Adrenal gland (tissue), 5 donors: ENCODE measurements around the gene KCNA2.

Source experiments
- POLR2A ChIP-seq, 2 donors: fragments of 450-650 bp; IDR thresholded peaks; one replicate each; pipeline ENCODE4 v1.6.1; 2017; ENCODE audit warnings: antibody characterized with exemption in 2 of 2, mild to moderate bottlenecking in 2 of 2, moderate library complexity in 1 of 2
- TF ChIP-seq, protein P1 (sequence below), 6 experiments: fragments of 450-650 bp in 4 of 6; fragments of 200-600 bp in 2 of 6; sonication (generic) in 1 of 6; IDR thresholded peaks; 1 replicate in 5 of 6; 2 replicates in 1 of 6; pipeline versions ENCODE4 v1.5.1 to v1.8.0; 2016 to 2021; ENCODE audit warnings: antibody characterized with exemption in 6 of 6, mild to moderate bottlenecking in 2 of 6, moderate library complexity in 1 of 6
- donor health status: DM: no; HTN: no; CAD: no.

DNA sequence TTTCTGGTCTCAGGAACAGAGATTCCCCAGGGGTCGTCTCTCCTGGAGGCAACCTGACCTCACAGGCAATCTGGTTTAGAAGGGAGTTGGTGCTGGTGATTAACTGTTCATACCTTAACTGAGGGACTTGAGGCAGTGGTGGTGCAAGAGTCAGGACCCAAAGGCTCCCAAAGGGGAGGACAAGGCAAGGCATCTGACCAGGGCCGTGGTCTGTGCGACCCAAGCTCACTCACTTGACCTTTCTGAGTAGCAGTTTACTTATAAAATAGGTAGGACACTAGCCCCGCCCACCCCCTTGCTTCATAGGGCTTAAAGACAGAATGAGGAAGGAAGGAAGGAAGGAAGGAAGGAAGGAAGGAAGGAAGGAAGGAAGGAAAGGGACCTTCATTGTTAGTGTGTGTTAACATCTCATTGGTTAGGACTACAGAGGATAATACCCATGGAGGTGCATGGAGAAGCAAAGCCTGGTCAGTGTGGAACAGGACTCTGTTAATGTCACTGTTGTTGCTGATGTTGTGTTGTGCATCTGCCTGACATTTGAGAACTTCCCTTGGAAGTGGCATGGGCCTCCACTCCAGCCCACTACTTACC is 4.6 kb upstream of the KCNA2 start:
- TF ChIP-seq, protein P1, sequence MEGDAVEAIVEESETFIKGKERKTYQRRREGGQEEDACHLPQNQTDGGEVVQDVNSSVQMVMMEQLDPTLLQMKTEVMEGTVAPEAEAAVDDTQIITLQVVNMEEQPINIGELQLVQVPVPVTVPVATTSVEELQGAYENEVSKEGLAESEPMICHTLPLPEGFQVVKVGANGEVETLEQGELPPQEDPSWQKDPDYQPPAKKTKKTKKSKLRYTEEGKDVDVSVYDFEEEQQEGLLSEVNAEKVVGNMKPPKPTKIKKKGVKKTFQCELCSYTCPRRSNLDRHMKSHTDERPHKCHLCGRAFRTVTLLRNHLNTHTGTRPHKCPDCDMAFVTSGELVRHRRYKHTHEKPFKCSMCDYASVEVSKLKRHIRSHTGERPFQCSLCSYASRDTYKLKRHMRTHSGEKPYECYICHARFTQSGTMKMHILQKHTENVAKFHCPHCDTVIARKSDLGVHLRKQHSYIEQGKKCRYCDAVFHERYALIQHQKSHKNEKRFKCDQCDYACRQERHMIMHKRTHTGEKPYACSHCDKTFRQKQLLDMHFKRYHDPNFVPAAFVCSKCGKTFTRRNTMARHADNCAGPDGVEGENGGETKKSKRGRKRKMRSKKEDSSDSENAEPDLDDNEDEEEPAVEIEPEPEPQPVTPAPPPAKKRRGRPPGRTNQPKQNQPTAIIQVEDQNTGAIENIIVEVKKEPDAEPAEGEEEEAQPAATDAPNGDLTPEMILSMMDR (IDR thresholded peaks at IDR 0.05), result no peak
- no peak for TF ChIP-seq POLR2A (IDR thresholded peaks at IDR 0.05)
